GM10266 (cell line): ENCODE results near the gene ST7L.

ENCODE experiments used
- DNase-seq: peaks from one replicate; pipeline ENCODE4 v3.0.0; 2012; ENCODE audit errors: extremely low spot score
- CTCF ChIP-seq: IDR thresholded peaks from 2 replicates; pipeline ENCODE4 v1.5.1; 2012; ENCODE audit warnings: mild to moderate bottlenecking, low read depth; ENCODE audit not compliant: control insufficient read depth, insufficient read depth; ENCODE audit errors: missing control alignments

ST7L gene

GRCh38 chr1:112509005-112509659, 109.8 kb downstream of the ST7L start:
- peak; percentile 57 for DNase-seq
- no peak for TF ChIP-seq CTCF

DNA sequence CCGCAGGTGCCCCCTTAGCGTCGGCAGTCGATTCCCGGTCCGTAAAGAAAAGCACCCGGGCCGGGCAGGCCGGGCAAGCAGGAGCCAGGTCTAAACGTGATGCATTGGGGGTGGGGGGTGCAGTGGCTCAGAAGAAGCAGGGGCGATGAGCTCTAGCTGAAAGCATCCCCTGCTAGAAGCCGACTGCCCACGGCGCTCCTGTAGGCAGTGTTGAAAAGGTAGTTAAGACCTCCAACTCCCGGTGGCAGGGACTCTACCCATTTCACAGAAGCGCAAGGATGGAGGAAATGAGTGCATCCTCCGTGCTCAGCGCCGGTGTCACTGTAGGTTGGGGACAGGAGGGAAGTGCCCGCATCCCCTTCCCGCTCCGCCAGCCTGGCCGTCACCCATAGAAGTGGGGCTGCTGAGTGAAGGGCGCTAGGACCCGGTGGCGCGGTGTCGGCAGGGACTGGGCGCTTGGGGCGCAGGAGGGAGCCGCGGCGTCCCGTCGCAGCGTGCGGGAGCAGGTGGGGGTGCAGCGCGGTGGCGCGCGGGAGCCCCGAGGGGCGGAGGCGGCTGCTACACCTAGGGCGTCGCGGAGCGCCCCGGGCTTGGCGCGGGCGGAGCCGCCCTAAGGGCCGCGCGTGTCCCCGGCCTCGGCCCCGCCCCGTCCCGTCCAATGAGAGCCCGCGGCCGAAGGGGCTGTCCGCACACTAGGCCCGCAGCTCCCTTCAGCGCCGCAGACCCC, 110.5 kb downstream of the ST7L start, which contains the start of gene WNT2B:
WNT2B (plus strand) TSS at position 688 of the 727 bp plus-strand sequence. CDS start 298 bp downstream, outside the sequence.
- TF ChIP-seq CTCF: no peak
- DNase-seq: peak; percentile 74

DNA sequence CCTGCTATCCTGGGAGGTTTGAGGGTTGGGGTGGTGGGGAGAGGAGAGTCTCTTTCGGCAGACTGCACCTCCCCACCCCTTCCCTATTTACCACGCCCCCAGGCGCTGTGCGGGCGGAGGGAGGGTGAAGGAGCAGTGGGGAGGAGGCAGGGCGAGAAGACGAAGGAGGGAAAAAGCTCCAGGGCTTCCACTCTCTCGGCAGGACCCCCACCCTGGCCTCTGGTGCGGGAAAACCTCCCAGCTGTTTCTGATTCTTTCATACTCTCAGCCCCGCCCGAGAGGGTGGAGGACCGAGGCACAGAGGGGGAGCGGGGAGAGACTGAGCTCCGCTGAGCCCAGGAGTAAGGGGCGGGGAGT, 111.0 kb downstream of the ST7L start:
- DNase-seq: peak; percentile 59
- TF ChIP-seq CTCF: no peak

GRCh38 chr1:112507336-112507735, 111.6 kb downstream of the ST7L start:
- DNase-seq: no peak

DNA sequence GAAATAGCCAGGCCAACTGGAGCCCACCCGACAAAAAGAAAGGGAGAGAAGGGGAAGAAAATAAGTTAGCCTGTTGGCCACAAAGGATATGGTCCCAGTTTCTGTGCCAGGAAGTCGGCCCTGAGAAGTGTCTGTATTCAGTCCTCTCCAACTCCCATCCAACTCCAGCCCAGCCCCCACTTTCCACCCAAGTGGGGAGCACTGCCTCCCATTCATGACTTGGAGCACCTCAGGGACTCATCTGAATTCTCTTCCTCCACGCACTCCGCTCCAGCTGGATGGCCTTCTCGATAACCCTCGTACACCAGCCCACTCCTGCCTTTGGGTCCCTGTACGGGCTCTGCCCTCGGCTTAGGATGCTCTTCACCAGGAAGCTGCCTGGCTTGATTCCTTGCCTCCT, 112.2 kb downstream of the ST7L start:
- no peak for DNase-seq
- no peak for TF ChIP-seq CTCF

More at GRCh38 chr1:112507336-112507735, 111.6 kb downstream of the ST7L start:
- no peak for TF ChIP-seq CTCF

DNA sequence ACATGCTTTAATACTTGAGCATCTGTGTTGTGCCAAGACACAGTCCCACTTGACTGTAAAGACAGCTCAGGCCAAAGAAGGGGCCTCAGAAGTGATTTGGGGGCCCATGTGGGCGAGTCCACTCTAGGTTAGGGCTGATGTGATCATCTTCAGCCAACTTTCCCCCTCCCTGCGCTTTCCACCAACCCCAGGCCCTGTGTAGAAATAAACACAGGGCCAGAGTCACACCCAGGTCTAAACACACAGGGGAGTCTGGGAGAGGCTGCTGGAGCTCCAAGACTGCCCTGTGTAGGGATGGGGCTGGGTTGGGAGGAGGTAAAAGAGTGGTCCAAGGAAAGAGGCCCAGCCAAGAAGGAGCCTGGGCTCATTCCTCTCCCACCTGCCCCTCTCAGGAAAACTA, 112.6 kb downstream of the ST7L start:
- no peak for TF ChIP-seq CTCF
- DNase-seq: no peak

DNA sequence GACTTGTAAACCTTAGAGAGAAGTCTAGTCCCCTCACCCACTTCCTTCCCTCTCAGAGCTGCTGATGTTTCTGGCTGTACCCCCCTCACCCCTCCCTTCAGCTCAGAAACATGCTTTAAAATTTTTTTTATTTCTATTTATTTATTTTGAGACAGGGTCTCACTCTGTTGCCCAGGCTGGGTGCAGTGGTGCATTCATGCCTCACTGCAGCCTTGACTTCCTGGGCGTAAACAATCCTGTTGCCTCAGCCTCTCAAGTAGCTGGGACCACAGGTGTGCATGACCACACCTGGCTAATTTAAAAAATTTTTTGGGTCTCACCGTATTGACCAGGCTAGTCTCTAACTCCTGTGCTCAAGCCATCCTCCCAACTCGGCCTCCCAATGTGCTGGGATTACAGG, 113.1 kb downstream of the ST7L start:
- DNase-seq: no peak
- TF ChIP-seq CTCF: no peak
